ENCODE results near the gene CDH13.

- TF ChIP-seq BDP1 (IDR thresholded peaks at IDR 0.05; ENCODE audit: insufficient read depth, insufficient read length) (no peak), FOXM1 (IDR thresholded peaks at IDR 0.05; ENCODE audit: low read depth) (no peak), FOXM1 (CRISPR knock-in tag; IDR thresholded peaks at IDR 0.05; ENCODE audit: low read depth) (no peak), NR1H2 (CRISPR knock-in tag; IDR thresholded peaks at IDR 0.05) (no peak), TEAD4 (IDR thresholded peaks at IDR 0.05; ENCODE audit: low read length) (no peak), TEAD4 (CRISPR knock-in tag; IDR thresholded peaks at IDR 0.05; ENCODE audit: borderline replicate concordance) (no peak), ARNT (IDR thresholded peaks at IDR 0.05) (no peak), LEF1 (IDR thresholded peaks at IDR 0.05) (no peak), ZFP36 (IDR thresholded peaks at IDR 0.05; ENCODE audit: low read depth, low read length, partially characterized antibody) (no peak), ZNF395 (CRISPR knock-in tag; IDR thresholded peaks at IDR 0.05) (no peak), TEAD1 (CRISPR knock-in tag; IDR thresholded peaks at IDR 0.05) (no peak), EZH2 (IDR thresholded peaks at IDR 0.05; ENCODE audit: borderline replicate concordance, low read depth, low read length) (no peak), GATAD2A (IDR thresholded peaks at IDR 0.05) (no peak)
Measured at GRCh38 chr16:82744958-82745357, 118.2 kb downstream of the CDH13 start.

Data from K562 (cell line).